Thyroid gland (tissue), 4 donors: ENCODE results near the gene SOSTDC1.

Experiments used
- CTCF ChIP-seq, 6 experiments: fragments of 200-600 bp in 3 of 6; fragments of 450-650 bp in 3 of 6; sonication (generic) in 3 of 6; IDR thresholded peaks; one replicate each; pipeline ENCODE4 v1.5.1; 2016 to 2019; ENCODE audit warnings: antibody characterized with exemption in 6 of 6, mild to moderate bottlenecking in 2 of 6, inconsistent platforms in 1 of 6, moderate library complexity in 1 of 6
- POLR2A ChIP-seq, 2 donors: fragments of 450-650 bp; IDR thresholded peaks; one replicate each; pipeline ENCODE4 v1.6.1; 2017; ENCODE audit warnings: antibody characterized with exemption in 2 of 2, mild to moderate bottlenecking in 2 of 2, moderate library complexity in 1 of 2

- TF ChIP-seq POLR2A (IDR thresholded peaks at IDR 0.05) (no peak), CTCF (IDR thresholded peaks at IDR 0.05) (no peak)
Observed at GRCh38 chr7:16423761-16424160, 41.8 kb downstream of the SOSTDC1 start.
